HG03108 (cell line): ENCODE measurements around the gene MRPL17.

Experiments
- ATAC-seq: cut with Tn5 transposase; IDR thresholded peaks from one replicate; pipeline ENCODE4 v1.9.1; 2021; ENCODE audit warnings: moderate library complexity; ENCODE audit not compliant: unreplicated experiment

Gene MRPL17

GRCh38 chr11:6655020-6655789 is 27.9 kb downstream of the MRPL17 start:
- no peak for ATAC-seq

DNA sequence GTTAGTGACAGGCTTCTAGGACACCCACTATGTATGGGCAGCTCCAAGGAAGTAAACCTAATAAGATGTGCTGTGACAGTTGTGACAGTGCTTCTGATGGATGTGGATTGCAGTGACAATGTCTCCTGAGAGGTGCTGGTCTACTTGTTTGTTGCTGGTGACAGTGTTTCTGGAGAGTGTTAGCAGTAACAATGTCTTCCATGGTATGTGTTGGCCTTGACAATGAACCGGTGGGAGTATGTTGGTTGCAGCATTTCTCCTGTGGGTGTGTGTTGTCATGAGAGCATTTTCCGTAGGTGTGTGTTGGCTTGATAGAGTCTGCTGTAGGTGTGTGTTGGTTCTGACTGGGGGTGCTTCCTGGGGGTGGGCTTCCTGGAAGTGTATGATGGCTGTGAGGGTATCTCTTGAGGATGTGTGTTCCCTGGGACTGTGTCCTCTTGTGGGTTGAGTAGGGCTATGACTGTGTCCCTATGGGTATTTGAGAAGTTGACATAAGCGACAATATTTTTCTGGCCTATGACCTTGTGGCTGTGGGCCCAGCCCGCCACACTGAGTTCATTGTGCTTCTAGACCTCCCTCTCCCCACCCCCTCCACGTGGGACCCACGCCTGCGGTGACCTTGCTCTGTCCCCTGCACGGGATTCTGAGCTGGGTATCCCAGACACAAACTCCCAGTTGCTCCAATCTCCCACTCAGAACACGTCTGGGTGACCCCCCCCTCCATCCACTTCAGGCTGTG is 28.7 kb downstream of the MRPL17 start:
- ATAC-seq, result no peak

DNA sequence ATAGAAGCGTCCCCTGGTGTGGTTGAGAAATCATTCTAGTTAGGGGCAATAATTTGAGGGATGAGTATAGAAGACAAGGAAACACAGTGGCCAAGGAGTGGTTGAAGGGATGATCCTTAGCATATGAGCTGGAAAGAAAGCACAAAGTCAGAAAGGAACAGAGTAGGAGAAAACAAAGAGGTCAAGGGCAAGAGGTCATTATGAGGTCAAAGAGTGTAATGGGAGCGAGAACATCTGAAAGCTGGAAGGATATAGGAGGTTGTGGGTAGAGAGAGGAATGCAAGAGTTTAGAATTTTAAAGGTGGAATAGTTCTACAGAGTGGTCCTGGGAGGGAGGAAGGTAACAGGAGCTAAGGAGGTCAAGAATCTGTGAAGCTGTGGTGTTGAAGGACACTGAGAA is 29.5 kb downstream of the MRPL17 start:
- ATAC-seq, result no peak

- ATAC-seq, result no peak
Observed at GRCh38 chr11:6653097-6653496, 30.0 kb downstream of the MRPL17 start.

DNA sequence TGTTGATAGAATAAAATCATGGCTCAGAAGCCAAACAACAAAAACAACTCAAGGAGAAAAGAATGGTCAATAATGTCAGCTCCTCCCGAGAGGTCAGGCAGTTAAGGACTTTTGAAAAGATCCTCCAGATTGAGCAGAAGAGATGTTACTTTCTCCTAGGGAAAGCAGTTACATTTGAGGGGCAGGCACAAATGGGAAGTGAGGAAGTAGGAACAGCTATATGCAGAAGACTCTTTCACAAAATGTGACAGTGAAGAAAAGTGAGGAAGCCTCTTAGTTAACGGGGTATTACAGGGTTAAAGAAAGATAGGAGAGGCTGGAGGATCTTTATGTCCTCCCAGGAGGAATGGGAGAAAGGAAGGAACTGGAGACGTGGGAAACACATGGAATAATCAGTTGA is 31.0 kb downstream of the MRPL17 start:
- no peak for ATAC-seq

GRCh38 chr11:6650980-6651379 is 32.2 kb downstream of the MRPL17 start:
- ATAC-seq, result no peak

DNA sequence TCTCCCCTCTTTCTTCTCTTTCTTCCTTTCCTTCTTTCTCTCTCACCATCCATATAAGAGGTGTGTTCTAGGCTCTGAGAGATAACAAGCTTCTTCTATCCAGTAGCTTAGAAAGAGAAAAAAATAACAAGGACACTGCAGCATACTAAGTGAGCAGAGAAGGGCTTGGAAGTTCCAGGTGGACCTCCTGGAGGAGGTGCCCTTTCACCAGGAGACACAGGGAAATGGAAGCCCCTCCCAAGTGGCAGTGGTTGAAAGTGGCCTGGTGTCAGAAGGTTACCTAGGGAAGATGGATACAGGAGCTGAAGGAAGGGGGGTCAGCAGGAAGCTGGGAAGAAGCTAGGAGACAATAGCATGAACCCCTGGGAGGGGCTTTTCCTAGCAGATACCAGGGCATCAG is 33.0 kb downstream of the MRPL17 start:
- ATAC-seq, result no peak

GRCh38 chr11:6648501-6648900 is 34.6 kb downstream of the MRPL17 start:
- no peak for ATAC-seq

GRCh38 chr11:6647836-6648235 is 35.3 kb downstream of the MRPL17 start:
- ATAC-seq, result no peak

DNA sequence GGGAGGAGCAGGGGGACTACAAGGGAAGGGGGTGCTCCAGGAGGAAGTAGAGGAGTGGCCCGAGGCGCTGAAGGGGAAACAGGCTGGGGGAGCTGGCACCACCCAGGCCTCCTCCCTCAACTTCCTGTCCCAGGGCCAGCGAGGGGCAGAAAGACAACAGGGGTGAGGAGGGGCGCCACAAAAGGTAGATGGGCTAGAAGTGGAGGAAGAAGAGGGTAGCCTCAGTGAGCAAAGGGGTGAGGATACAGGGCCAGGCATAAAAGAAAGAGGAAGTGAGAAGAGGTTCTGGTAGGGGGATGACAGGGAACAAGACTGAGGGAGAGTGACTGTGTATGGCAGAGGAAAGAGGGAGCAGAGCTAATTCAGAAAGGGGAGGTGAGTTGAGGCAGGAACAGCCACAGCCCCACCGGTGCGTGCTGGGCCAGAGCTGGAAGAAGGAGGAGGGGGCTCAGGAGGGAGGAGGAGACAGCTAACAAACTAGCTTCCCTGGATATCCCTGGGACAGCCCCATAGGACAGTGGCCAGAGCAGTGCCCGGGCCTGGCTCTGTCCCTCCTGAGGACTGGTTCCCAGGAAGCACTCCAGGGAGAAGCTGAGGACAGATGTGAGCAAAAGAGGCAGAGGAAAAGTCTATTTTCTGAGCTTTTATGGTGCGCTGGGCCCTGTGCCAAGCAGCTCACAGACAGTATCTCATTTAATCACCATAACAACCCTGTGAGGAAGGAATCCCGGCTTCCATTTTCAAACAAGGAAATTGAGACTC is 36.0 kb downstream of the MRPL17 start:
- peak; percentile 85 for ATAC-seq

DNA sequence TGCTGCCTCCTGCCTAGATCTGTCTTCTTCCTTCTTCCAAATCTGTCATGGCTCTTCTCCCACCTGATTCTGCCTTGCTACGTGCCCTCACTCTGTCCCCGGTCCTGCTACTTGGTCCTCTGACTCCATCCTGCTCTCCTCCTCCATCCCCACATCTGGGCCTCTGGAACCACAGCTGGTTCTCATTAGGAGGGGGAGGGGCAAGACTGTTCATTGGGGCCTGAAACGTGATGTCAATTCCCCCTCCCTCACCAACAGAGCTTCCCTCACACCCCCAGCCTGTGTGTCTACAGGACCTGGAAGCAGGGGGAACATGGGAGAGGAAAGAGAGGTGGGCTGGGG is 36.6 kb downstream of the MRPL17 start:
- no peak for ATAC-seq

- no peak for ATAC-seq
Observed at GRCh38 chr11:6646071-6646470, 37.1 kb downstream of the MRPL17 start.

DNA sequence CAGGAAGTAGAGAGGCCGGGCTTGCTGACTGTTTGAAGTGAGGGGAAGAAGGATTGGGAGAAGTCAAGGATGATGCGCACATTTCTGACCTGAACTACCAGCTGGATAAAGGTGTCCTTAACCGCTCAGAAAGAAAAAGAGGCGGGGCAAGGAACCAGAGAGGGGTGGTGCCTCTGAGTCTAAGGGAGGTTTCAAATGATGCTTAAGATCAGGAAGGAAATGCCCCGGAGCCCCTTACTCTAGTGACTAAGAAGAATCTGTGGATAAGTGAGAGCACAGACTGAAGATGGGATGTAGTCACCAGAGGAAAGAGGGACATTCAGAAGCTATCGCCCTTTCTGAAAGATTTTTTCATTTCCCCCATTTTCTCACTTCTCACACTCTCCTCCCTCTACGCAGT is 40.2 kb downstream of the MRPL17 start:
- ATAC-seq, result no peak

- no peak for ATAC-seq
Observed at GRCh38 chr11:6640985-6641701, 42.0 kb downstream of the MRPL17 start.

GRCh38 chr11:6640036-6640984 is 42.8 kb downstream of the MRPL17 start:
- no peak for ATAC-seq

- ATAC-seq, result no peak
Observed at GRCh38 chr11:6638429-6638828, 44.7 kb downstream of the MRPL17 start.

DNA sequence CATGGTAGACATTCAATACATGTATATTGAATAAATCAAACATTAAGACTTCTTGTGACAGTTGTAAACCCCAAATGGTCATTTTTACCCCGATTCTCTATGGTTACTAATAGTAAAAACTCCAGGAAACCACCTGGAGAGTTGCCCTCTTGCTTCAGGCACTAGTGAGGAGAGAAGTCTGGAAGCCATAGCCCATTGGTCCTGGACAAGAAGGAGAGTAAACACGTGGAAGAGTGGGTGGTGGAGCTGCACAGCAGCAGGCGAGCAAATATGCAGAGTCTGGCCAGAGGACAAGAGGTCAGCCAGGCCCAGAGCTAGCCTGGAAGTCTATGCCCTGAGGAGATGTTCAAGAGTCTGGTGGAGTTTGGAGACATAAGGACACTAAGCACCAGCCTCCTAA is 45.3 kb downstream of the MRPL17 start:
- ATAC-seq, result no peak

DNA sequence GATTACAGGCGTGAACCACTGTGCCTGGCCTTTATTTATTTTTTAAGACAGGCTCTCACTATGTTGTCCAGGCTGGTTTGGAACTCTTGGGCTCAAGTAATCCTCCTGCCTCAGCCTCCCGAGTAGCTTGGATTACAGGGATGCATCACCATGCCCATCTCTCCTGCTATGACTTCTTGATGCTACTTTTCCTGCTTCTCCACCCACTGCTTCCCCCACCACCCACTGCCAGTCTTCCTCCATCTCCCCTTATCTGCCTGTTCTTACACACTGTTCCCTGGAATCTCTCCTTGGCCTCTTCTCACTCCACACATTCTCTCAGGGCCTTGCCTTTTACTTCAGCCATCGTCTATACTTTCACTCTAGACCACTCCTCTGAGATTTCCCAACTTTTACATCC is 46.7 kb downstream of the MRPL17 start:
- ATAC-seq, result no peak

- no peak for ATAC-seq
Observed at GRCh38 chr11:6635082-6635932, 47.8 kb downstream of the MRPL17 start.
